Measurements from ENCODE around the gene MCHR1.

MCHR1 gene

DNA sequence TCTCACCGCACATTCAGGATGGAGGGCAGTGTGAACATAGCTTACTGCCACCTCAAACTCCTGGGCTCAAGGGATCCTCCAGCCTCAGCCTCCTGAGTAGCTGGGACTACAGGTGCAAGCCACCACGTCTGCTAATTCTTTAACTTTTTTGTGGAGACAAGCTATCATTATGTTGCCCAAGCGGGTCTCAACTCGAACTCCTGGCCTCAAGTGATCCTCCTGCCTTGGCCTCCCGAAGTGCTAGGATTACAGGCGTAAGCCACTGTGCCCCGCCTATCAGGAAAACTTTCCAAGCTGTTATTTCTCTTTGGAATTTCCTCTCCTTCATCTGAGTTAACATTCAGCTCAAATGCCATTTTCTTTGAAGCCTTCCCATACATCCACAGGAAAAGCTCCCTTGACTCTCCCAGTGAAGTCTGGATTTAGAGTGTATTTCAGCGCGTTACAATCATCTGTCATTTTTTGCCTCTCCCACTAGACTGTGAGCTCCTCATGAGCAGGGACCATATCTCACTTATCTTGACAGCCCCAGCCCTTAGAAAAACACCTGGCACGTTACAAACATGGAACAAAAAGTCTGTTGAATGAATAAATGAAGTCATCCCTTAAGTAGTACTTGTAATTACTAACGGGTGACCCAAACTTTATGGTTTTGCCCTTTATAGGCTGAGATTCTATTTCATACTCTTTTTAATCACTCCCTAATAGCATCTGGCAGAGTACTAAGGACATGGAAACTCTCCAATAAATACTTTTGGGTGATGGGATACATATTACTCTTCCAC is 45.0 kb upstream of the MCHR1 start:
- H3K4me3 ChIP-seq (ENCODE audit: low read length), result no peak overlapping the region
- peaks cover 26% of the 10 kb centered on the region for H4K20me1 ChIP-seq (ENCODE audit: control insufficient read depth, insufficient read depth, low read depth, low read length)
- H3K27ac ChIP-seq (ENCODE audit: low read depth, low read length), result no peak overlapping the region
- no peaks in the 10 kb centered on the region for H3K9me3 ChIP-seq (ENCODE audit: control insufficient read depth, insufficient read depth, low read length)
- TF ChIP-seq, protein P1, sequence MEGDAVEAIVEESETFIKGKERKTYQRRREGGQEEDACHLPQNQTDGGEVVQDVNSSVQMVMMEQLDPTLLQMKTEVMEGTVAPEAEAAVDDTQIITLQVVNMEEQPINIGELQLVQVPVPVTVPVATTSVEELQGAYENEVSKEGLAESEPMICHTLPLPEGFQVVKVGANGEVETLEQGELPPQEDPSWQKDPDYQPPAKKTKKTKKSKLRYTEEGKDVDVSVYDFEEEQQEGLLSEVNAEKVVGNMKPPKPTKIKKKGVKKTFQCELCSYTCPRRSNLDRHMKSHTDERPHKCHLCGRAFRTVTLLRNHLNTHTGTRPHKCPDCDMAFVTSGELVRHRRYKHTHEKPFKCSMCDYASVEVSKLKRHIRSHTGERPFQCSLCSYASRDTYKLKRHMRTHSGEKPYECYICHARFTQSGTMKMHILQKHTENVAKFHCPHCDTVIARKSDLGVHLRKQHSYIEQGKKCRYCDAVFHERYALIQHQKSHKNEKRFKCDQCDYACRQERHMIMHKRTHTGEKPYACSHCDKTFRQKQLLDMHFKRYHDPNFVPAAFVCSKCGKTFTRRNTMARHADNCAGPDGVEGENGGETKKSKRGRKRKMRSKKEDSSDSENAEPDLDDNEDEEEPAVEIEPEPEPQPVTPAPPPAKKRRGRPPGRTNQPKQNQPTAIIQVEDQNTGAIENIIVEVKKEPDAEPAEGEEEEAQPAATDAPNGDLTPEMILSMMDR (IDR thresholded peaks at IDR 0.05; ENCODE audit: low read depth, low read length, poor library complexity, severe bottlenecking), result no peak
- TF ChIP-seq EZH2phosphoT487 (IDR thresholded peaks at IDR 0.05; ENCODE audit: borderline replicate concordance, low read length), result no peak
- H3F3A ChIP-seq (ENCODE audit: control insufficient read depth, insufficient read depth), result no peaks in the 10 kb centered on the region
- no peaks in the 10 kb centered on the region for H3K27me3 ChIP-seq (ENCODE audit: control insufficient read depth, low read length)
- no peaks in the 10 kb centered on the region for H3K36me3 ChIP-seq (ENCODE audit: control insufficient read depth, low read length)
- H3K79me2 ChIP-seq (ENCODE audit: control insufficient read depth, low read length), result peaks cover 68% of the 10 kb centered on the region
- peaks cover 34% of the 10 kb centered on the region for H3K4me1 ChIP-seq (ENCODE audit: control insufficient read depth, low read length)
- peak overlapping the region; percentile 78 for H3K4me2 ChIP-seq (ENCODE audit: low read length)
- H3K9me2 ChIP-seq (replicated peaks; ENCODE audit: control insufficient read depth, low read length), result no peaks in the 10 kb centered on the region

DNA sequence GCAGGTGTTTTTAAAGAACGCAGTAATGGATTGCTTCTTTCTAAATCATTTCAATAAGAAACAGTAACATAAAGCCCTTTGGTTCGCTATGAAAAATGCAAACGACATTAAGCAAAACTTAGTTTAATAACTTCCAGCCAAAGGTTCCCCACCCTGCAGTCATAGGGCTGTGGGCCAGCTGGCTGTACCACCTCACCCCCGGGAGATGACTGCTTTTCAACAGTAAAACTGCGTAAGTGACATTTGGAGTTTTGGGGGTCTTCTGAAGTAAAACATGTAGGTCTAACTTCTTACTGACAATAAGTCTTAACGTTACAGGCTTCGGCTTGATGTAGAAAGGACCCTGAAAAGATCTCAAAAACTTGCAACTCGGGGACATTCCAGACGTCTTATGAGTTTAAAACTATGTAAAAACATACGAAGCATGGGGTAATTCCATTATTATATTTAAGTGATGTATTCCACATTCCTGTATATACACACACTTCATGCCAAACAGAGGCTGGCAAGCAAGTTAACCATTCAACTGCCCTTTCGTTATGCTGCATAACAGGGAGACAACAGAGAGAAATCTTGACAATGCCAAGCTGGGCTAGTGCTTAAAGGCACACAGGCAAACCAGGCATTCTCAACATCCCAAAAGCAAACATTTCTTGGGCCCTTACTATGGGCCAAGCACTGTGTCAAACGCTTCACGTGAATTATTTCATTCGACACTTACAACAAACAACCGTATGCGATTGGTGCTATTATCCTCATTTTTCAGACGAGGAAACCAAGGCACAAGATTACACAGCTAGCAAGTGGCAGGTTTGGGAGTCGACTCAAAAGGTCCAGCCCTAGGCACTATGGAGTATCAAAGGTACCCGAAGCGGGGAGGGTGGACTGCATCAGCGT is 44.0 kb upstream of the MCHR1 start:
- H3K4me3 ChIP-seq (ENCODE audit: low read length), result peak overlapping the region; percentile 92
- H3K4me2 ChIP-seq (ENCODE audit: low read length), result peak overlapping the region; percentile 78
- no peaks in the 10 kb centered on the region for H3K36me3 ChIP-seq (ENCODE audit: control insufficient read depth, low read length)
- peaks cover 61% of the 10 kb centered on the region for H3K79me2 ChIP-seq (ENCODE audit: control insufficient read depth, low read length)
- H3K27ac ChIP-seq (ENCODE audit: low read depth, low read length), result no peak overlapping the region
- no peaks in the 10 kb centered on the region for H3K27me3 ChIP-seq (ENCODE audit: control insufficient read depth, low read length)
- H3K9me2 ChIP-seq (replicated peaks; ENCODE audit: control insufficient read depth, low read length), result no peaks in the 10 kb centered on the region
- H3K9me3 ChIP-seq (ENCODE audit: control insufficient read depth, insufficient read depth, low read length), result no peaks in the 10 kb centered on the region
- TF ChIP-seq EZH2phosphoT487 (IDR thresholded peaks at IDR 0.05; ENCODE audit: borderline replicate concordance, low read length), result no peak
- TF ChIP-seq, protein P1 (IDR thresholded peaks at IDR 0.05; ENCODE audit: low read depth, low read length, poor library complexity, severe bottlenecking), result no peak
- H3F3A ChIP-seq (ENCODE audit: control insufficient read depth, insufficient read depth), result no peaks in the 10 kb centered on the region
- H4K20me1 ChIP-seq (ENCODE audit: control insufficient read depth, insufficient read depth, low read depth, low read length), result peaks cover 26% of the 10 kb centered on the region
- peaks cover 34% of the 10 kb centered on the region for H3K4me1 ChIP-seq (ENCODE audit: control insufficient read depth, low read length)

DNA sequence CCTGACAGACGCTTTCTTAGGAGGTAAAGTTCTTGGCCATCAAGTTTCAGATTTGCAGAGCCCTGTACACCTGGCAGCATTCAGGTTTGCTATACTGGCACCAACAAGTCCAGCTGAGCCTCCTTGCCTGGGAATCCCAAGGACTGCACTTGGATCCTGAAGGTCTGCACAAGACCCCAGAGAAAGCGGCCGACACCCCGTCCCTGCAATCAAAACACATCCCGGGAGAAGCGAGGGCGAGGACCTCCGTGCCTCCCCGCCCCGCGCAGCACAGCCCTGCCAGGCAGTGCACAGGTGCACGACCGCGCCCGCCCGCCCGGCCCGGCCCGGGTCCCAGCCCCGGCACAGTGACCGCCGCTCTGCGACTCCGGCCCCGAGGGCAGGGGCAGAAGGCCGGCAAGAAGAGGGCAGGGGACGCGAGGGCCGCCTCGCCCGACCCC is 43.3 kb upstream of the MCHR1 start:
- H3K4me1 ChIP-seq (ENCODE audit: control insufficient read depth, low read length), result peaks cover 34% of the 10 kb centered on the region
- peak overlapping the region; percentile 92 for H3K4me3 ChIP-seq (ENCODE audit: low read length)
- TF ChIP-seq EZH2phosphoT487 (IDR thresholded peaks at IDR 0.05; ENCODE audit: borderline replicate concordance, low read length), result no peak
- TF ChIP-seq, protein P1 (IDR thresholded peaks at IDR 0.05; ENCODE audit: low read depth, low read length, poor library complexity, severe bottlenecking), result no peak
- no peaks in the 10 kb centered on the region for H3K36me3 ChIP-seq (ENCODE audit: control insufficient read depth, low read length)
- H3K27me3 ChIP-seq (ENCODE audit: control insufficient read depth, low read length), result no peaks in the 10 kb centered on the region
- peaks cover 54% of the 10 kb centered on the region for H3K79me2 ChIP-seq (ENCODE audit: control insufficient read depth, low read length)
- peak overlapping the region; percentile 78 for H3K4me2 ChIP-seq (ENCODE audit: low read length)
- H3K27ac ChIP-seq (ENCODE audit: low read depth, low read length), result no peak overlapping the region
- H3F3A ChIP-seq (ENCODE audit: control insufficient read depth, insufficient read depth), result no peaks in the 10 kb centered on the region
- H3K9me2 ChIP-seq (replicated peaks; ENCODE audit: control insufficient read depth, low read length), result no peaks in the 10 kb centered on the region
- H3K9me3 ChIP-seq (ENCODE audit: control insufficient read depth, insufficient read depth, low read length), result no peaks in the 10 kb centered on the region
- H4K20me1 ChIP-seq (ENCODE audit: control insufficient read depth, insufficient read depth, low read depth, low read length), result peaks cover 24% of the 10 kb centered on the region

Measured in DOHH2 (cell line).